Neural cell (in vitro differentiated cells): ENCODE data around the gene LAMP1. TPM values are rescaled to one million over a fixed set of nuclear protein-coding genes. Genes with fewer than 3 reads are reported as not detected.

ENCODE experiments used
- H2AFZ ChIP-seq: fragments of 200-600, 300-800 bp; sonication (generic), shearing (Covaris generic); 2 replicates; pipeline ENCODE4 v1.6.0; 2014; ENCODE audit warnings: low read depth, mild to moderate bottlenecking, antibody characterized with exemption, low read length, moderate library complexity
- H3F3A ChIP-seq: fragments of 200-600 bp; shearing (Covaris generic); 2 replicates; pipeline ENCODE4 v1.6.1; 2016; ENCODE audit warnings: mild to moderate bottlenecking, moderate library complexity, mixed read lengths, antibody characterized with exemption, low read length; ENCODE audit not compliant: insufficient read depth, poor library complexity, severe bottlenecking
- H3K27ac ChIP-seq: fragments of 200-600, 300-800 bp; sonication (generic), shearing (Covaris generic); 2 replicates; pipeline ENCODE4 v1.5.1; 2014; ENCODE audit warnings: mild to moderate bottlenecking, low read length, moderate library complexity
- H3K27me3 ChIP-seq: fragments of 300-800, 200-600 bp; sonication (generic), shearing (Covaris generic); 2 replicates; pipeline ENCODE4 v1.6.0; 2014; ENCODE audit warnings: mild to moderate bottlenecking, low read depth, low read length, moderate library complexity; ENCODE audit not compliant: insufficient read depth
- H3K36me3 ChIP-seq: fragments of 300-800, 200-600 bp; sonication (generic), shearing (Covaris generic); 2 replicates; pipeline ENCODE4 v1.5.1; 2014; ENCODE audit warnings: mild to moderate bottlenecking, antibody characterized with exemption, low read length, moderate library complexity; ENCODE audit not compliant: insufficient read depth
- H3K4me2 ChIP-seq: fragments of 300-800, 200-600 bp; sonication (generic), shearing (Covaris generic); 2 replicates; pipeline ENCODE4 v1.6.0; 2014; ENCODE audit warnings: mild to moderate bottlenecking, low read length
- H3K4me3 ChIP-seq: fragments of 300-800, 200-600 bp; sonication (generic), shearing (Covaris generic); 2 replicates; pipeline ENCODE4 v1.5.1; 2014; ENCODE audit warnings: mild to moderate bottlenecking, low read length, moderate library complexity
- H3K79me2 ChIP-seq: fragments of 200-600 bp; shearing (Covaris generic); replicated peaks from 2 replicates; pipeline ENCODE4 v1.6.0; 2014; ENCODE audit warnings: mild to moderate bottlenecking, low read length, moderate library complexity; ENCODE audit not compliant: insufficient read depth
- H3K9ac ChIP-seq: fragments of 300-800, 200-600 bp; sonication (generic), shearing (Covaris generic); 2 replicates; pipeline ENCODE4 v1.6.1; 2016; ENCODE audit warnings: mild to moderate bottlenecking, low read length, mixed read lengths
- H3K9me2 ChIP-seq: fragments of 200-600 bp; shearing (Covaris generic); 2 replicates; pipeline ENCODE4 v1.6.1; 2016; ENCODE audit warnings: mild to moderate bottlenecking, low read length, mixed read lengths; ENCODE audit not compliant: insufficient read depth
- H3K9me3 ChIP-seq: fragments of 200-600, 300-800 bp; sonication (generic), shearing (Covaris generic); 2 replicates; pipeline ENCODE4 v1.6.1; 2016; ENCODE audit warnings: mild to moderate bottlenecking, mixed run types, low read length, moderate library complexity, mixed read lengths
- H4K20me1 ChIP-seq: fragments of 200-600 bp; shearing (Covaris generic); 2 replicates; pipeline ENCODE4 v1.6.1; 2016; ENCODE audit warnings: mild to moderate bottlenecking, mixed run types; ENCODE audit not compliant: insufficient read depth
- CTCF ChIP-seq: fragments of 450-650 bp; IDR thresholded peaks from 2 replicates; pipeline ENCODE4 v1.5.1; 2014; ENCODE audit warnings: antibody characterized with exemption, mild to moderate bottlenecking, moderate library complexity; ENCODE audit not compliant: poor library complexity, severe bottlenecking
- EP300 ChIP-seq: fragments of 450-650 bp; conservative IDR thresholded peaks from 2 replicates; pipeline ENCODE4 v1.6.1; 2014; ENCODE audit warnings: antibody characterized with exemption, mild to moderate bottlenecking, moderate library complexity; ENCODE audit not compliant: poor library complexity, severe bottlenecking
- EZH2 ChIP-seq: fragments of 200-600, 300-800 bp; shearing (Covaris generic), sonication (generic); IDR thresholded peaks from 2 replicates; pipeline ENCODE4 v1.6.1; 2014; ENCODE audit warnings: antibody characterized with exemption, low read length, borderline replicate concordance, mild to moderate bottlenecking; ENCODE audit not compliant: insufficient read depth, poor library complexity, severe bottlenecking
- MXI1 ChIP-seq: fragments of 450-650 bp; conservative IDR thresholded peaks from 2 replicates; pipeline ENCODE4 v1.6.1; 2014; ENCODE audit warnings: antibody characterized with exemption, mild to moderate bottlenecking; ENCODE audit not compliant: poor library complexity, severe bottlenecking
- POLR2AphosphoS5 ChIP-seq: IDR thresholded peaks from 2 replicates; pipeline ENCODE4 v1.6.1; 2012
- RAD21 ChIP-seq: fragments of 450-650 bp; conservative IDR thresholded peaks from 2 replicates; pipeline ENCODE4 v1.6.1; 2014; ENCODE audit warnings: antibody characterized with exemption, mild to moderate bottlenecking, moderate library complexity
- REST ChIP-seq: IDR thresholded peaks from 2 replicates; pipeline ENCODE4 v1.6.1; 2012; ENCODE audit warnings: borderline replicate concordance
- SMC3 ChIP-seq: fragments of 450-650 bp; conservative IDR thresholded peaks from 2 replicates; pipeline ENCODE4 v1.6.1; 2014; ENCODE audit warnings: antibody characterized with exemption, mild to moderate bottlenecking, moderate library complexity; ENCODE audit not compliant: poor library complexity
- TAF1 ChIP-seq: IDR thresholded peaks from 2 replicates; pipeline ENCODE4 v1.6.1; 2012; ENCODE audit warnings: low read depth
- polyA plus RNA-seq: library from polyadenylated mRNA; depleted of rRNA; stranded (reverse); fragments of >200 nt; gene quantifications from 2 replicates; pipeline ENCODE4 v1.2.3, GENCODE V29; 2014

LAMP1 gene
- polyA plus RNA-seq, 1 donor from 2014 or later = 69.7 TPM

GRCh38 chr13:113283904-113284303, 13.1 kb upstream of the LAMP1 start:
- Histone ChIP-seq H3K4me2 (no peak overlapping the region), H3K9ac (no peak overlapping the region), H3K27me3 (no peaks in the 10 kb centered on the region), H3K9me3 (no peaks in the 10 kb centered on the region), H3K9me2 (no peaks in the 10 kb centered on the region), H3K36me3 (no peaks in the 10 kb centered on the region), H2AFZ (no peak overlapping the region), H3K79me2 (no peaks in the 10 kb centered on the region), H3K27ac (no peak overlapping the region), H3F3A (no peaks in the 10 kb centered on the region), H3K4me3 (no peak overlapping the region), H4K20me1 (no peaks in the 10 kb centered on the region)
- TF ChIP-seq SMC3 (no peak), RAD21 (no peak), CTCF (no peak), MXI1 (no peak), REST (no peak), EZH2 (no peak), TAF1 (no peak), POLR2AphosphoS5 (no peak), EP300 (no peak)

- no peak for TF ChIP-seq REST
- TF ChIP-seq CTCF = no peak
- TF ChIP-seq RAD21 = no peak
- no peak for TF ChIP-seq TAF1
- TF ChIP-seq SMC3 = no peak
- no peak for TF ChIP-seq POLR2AphosphoS5
- no peak for TF ChIP-seq MXI1
- TF ChIP-seq EP300 = no peak
- no peak for TF ChIP-seq EZH2
- H3K27me3 ChIP-seq = peaks cover 5% of the 10 kb centered on the region
Measured at GRCh38 chr13:113288880-113289279, 8.2 kb upstream of the LAMP1 start.

More at GRCh38 chr13:113288880-113289279, 8.2 kb upstream of the LAMP1 start:
- H3K36me3 ChIP-seq = no peaks in the 10 kb centered on the region
- H3K4me2 ChIP-seq = no peak overlapping the region
- H3K9me2 ChIP-seq = no peaks in the 10 kb centered on the region
- H3K4me3 ChIP-seq = no peak overlapping the region
- no peak overlapping the region for H3K9ac ChIP-seq
- H3K79me2 ChIP-seq = no peaks in the 10 kb centered on the region
- H3F3A ChIP-seq = no peaks in the 10 kb centered on the region
- no peaks in the 10 kb centered on the region for H3K9me3 ChIP-seq
- no peaks in the 10 kb centered on the region for H4K20me1 ChIP-seq
- no peak overlapping the region for H2AFZ ChIP-seq
- no peak overlapping the region for H3K27ac ChIP-seq
